HG03066 (cell line): ENCODE results near the gene DGKQ.
"Not testable (repeated sequence)": the region's sequence is repeated elsewhere in the genome, so short reads cannot be mapped to it uniquely, and the experiment has no call there.

Experiments
- ATAC-seq: cut with Tn5 transposase; IDR thresholded peaks from one replicate; pipeline ENCODE4 v1.9.1; 2021; ENCODE audit warnings: low read depth; ENCODE audit not compliant: unreplicated experiment

The DGKQ gene

DNA sequence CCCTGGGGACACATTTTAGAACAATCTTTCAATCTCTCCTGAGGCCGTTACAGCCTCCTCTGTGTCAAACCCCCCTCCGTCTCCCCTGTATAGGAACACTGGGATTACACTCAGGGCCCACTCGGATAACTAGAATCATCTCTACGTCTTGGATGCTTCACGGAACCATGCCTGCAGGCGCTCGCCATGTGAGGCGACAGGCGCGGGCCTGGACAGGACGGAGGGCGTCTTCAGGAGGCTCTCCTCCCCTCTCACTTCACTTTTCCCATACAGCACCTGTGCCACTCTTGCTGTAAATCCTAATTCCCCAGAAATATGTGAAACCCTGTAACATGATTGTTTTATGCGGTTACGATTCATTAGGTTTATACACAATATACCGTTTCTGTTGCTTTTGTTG lies 9.4 kb upstream of the DGKQ start:
- no peak for ATAC-seq

DNA sequence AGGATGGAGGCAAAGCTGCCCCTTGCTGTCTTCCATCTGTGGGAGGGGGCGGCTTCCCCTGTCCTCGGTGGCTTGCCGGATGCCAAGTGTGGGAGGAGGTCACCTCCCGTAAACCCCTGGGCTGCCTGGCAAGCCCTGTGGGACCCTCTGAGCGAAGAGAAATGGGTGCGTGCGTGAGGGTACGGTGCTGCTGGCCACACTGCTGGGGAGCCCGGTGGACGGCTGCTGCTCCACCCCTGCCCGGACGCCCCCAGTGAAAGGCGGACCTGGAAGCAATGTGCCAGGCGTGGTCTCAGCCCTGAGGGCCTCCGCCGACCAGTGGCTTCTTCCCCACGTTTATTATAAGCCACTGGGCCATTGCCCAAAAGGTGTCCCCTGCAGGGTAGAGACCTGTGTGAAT lies 8.9 kb upstream of the DGKQ start:
- ATAC-seq, result no peak

DNA sequence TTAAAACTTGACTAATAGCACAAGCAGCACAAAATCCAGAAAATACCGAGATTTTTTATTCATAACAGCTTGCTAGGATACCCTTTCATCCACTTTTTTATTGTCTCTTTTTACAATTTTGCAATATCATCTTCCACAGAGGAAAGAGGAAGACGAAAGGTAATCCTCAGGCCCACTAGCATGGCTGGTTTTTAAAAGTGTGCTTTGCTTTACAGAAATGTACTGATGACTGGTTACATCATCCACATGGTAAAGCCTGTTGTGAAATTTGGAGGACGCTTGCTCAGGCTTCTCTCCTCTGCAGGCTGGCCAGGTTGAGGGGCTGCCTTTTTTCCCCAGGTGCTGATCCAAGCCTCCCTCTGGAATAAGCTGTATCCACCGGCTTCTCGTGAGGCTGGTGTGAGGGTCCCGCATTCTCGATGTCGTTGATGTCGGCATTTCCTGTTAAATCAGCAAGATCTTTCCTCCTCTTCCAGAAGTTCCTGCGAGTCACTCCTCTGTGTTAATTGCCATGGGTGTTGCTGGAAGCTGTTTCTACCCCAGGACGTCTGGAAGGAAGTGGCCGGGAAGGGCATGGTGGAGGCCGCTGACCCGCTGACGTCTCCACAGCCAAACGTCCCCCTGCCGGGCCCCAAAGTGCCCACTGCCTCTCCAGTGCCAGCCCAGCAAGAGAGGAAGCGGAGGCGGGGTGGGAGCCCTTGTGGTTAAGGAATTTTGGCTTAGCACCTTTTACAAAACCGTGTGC lies 5.8 kb upstream of the DGKQ start:
- ATAC-seq, result no peak

- not testable (repeated sequence) for ATAC-seq
Measured at GRCh38 chr4:976016-976415, 2.6 kb upstream of the DGKQ start.

GRCh38 chr4:974668-975067 lies 1.3 kb upstream of the DGKQ start:
- no peak for ATAC-seq

DNA sequence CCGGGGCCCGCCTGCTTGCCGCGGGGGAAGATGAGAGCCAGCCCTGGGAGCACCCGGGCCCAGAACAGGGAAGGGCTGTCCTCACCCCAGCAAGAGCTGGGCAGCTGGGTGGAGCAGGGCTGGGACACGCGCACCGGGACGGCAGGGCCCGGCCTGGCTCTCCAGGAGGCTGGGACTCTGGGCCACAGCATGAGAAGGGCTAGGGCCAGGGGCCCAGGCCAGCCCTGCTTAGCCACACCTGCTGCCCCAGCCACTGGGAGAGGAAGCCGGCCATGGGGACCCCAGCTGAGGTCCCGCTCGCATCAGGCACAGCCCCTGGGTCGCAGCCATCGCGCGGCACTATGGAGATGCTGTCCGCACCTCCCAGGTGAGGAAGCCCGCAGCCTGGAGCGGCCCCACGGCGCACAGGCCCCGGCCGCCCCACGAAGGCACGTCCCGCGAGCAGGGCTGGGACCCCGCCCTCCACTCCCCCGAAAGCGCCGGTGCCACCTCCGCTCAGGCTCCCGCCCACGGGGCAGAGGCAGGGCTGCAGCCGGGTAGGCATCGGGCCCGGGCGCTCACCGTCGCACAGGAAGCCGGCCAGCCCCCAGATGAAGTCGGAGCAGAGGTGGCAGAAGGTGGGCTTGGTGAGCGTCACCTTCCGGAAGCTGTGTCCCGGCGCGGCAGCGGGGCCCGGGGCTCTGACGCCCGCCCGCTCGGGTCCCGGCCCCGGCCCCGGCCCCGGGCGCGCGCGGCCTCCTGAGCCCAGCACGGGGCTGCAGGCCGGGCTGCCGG lies 531 bp downstream of the DGKQ start:
- peak; percentile 42 for ATAC-seq

DNA sequence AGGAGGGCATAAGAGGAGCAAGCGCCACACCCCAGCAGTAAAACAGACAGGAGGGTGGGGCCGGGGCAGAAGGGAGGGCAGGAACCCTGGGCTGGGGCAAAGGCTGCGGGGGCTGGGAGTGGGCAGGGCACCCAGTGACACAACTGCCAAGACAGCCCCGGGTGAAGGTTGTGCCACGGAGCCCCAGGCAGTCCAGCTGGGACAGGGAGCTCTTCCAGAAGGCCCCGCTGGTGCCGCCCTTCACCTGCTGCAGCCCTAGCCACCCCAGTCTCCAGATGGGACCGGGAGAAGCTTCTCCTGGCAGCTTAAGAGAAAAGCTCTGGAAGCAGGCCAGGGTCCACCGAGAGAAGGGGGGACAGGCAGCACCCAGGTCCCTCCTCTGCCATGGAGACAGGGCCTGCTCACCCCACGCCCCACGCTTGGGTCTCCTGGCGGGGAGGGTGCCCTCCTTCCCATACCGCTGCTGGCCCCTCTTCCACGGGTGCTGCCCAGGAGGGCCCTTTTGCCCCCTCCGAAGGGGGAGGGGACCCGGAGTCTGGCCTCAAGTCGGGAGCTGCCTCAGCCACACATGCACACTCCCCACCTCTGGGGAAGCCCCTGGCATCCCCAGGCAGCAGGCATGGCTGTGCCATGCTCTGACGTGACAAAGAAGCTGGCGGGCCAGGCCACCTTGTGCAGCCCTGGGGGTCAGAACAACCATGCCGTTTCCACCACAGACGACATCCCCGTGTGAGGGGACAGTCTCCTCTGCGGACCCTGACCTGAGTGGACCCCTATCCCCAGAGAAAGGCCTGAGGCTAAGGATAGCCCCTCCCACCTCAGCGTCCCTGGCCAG lies 1.5 kb downstream of the DGKQ start:
- no peak for ATAC-seq

DNA sequence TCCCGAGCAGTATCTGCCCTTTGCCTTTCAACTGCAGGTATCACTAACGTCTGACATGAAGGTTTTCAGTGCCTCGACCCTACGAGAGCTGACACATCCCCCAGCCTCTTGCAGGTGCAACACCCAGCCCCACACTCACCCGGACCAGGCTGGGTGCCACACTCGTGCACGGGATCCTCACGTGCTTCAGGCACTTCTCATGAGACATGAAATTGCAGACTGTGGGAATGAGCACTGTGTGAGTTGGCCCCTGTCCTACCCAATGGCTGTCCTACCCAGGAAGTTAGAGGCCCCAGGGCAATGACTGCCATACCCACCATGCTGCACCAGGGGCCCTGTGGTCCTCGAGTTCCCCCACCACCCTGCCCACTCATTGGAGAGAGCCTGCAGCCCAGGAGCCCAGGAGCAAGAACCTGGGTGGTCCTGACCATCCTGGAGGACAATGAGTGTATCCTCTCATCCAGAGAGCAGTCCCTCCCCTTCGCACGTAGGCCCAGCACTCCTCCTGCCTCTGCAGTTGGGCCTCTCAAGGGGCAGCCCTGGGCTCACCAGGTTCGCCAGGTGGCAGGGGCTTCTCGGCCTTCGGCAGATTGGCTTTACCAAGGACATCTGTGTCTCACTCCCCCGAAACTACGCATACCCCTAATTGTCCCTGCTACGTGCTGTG lies 2.4 kb downstream of the DGKQ start:
- no peak for ATAC-seq

DNA sequence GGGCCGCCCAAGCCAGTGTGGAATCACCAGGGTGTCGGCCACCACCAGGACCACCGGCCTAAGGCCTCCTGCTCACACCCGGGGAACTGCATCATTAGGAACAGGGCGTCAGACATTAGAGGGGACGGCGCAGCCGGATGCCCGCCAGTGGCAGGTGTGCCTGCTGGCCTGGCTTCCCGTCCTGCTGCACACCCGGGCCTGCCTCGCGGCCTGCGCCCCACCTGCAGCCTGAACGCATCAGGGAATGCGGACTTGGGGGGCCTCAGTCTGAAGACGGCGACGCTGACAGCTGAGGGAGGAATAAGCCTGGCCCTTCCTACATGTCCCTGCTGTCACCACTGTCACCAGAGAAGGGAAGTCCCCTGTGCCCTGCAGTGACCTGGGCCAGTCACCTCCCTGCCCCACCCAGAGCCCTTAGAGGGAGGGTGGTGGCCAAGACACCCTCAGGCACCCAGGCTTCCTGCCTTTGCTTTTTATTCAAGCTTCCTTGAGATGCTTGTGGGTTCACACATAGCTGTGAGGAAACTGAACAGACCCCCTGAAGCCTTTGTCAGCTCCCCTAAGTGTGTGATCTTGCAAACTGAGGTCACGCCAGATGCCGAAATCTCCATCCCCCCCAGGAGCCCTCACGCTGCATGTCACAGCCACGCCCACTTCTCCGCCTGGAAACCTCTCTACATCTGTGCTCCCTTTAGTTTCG lies 3.2 kb downstream of the DGKQ start:
- ATAC-seq, result no peak

DNA sequence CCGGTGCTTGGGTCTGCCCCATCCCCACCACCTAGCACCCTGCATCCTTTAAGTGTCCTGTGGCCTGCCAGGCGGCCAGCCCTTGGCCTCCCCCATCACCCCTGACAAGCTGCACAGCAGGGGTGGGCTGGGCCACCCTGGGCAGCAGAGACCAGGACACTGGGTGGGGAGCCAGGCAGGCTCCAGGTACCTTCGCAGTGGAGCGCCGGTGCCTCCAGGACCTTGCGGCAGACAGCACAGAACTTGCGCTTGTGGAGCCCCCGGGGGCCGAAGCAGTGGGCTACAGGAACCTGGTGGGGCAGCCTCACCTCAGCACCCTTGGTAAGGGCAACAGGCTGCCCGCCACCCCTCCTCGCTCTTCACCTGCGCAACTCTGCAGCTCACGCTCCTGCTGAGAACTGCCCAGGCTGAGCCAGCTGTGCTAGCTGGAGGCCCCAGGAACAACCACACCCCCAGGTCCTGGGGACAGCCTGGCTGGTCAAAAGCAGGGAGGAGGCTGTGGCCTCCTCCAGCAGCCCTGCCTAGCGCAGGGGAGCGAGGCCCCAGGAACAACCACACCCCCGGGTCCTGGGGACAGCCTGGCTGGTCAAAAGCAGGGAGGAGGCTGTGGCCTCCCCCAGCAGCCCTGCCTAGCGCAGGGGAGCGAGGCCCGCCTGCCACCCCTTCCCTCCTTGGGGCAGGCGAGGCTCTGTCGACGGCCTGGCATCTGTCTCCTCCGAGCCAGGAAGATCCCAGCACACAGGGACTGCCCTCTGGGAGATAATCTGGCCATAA lies 4.6 kb downstream of the DGKQ start:
- ATAC-seq, result no peak

- no peak for ATAC-seq
Measured at GRCh38 chr4:968221-968620, 5.1 kb downstream of the DGKQ start.

GRCh38 chr4:967113-968104 lies 6.0 kb downstream of the DGKQ start:
- no peak for ATAC-seq

DNA sequence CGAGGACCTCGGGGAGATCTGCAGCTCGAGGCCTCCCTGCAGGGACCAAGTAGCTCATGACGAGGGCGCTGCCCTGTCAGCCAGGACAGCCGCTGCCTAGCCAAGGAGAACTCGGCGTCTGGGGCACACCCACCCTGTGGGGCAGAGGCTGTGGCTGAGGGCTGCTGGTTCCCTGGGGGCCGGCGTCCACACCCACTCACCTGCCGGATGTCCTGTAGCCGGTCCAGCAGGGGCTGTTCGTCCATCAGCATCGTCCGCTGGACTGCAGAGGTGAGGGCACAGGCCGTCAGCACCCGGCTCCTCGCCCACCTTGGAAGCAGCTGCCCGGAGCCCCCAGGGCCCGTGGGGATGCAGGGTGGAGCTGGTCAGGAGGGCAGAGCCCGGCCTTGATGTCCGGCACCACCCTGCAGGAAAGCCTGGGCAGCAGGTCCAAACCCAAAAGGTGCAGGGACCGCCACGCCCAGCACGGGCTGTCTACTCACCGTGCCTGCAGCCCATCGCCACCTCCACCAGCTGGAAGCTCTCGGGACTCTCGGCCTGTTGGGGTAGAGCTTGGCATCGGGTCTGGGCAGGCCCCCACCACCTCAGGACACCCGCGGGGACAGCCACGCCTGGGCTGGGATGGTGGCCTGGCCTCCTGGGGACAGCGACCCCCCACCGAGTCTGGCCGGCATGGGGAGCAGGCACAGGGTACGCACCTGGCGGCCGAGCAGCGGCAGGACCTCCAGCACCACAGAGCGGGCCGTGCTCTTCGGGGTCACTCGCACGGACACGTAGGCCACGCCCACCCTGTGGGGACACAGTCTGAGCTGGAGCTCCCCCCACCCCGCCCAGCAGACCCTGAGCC lies 6.9 kb downstream of the DGKQ start:
- no peak for ATAC-seq

DNA sequence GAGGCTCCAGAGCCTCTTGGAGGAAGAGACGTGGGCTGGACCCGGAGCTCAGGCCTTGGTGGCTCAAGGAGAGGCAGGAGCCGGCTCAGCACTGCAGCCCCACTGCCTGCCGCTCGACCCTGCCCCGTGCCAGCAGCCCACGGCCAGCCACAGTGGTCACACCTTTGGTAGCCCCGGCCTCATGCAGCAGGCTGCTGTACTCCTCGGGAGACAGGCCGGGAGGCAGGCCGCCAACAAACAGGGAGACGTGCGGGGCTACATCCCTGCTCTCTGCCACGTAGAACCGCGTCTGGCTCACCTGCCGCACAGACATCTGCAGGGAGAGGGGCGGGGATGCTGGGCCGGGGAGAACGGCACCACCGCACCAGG lies 7.6 kb downstream of the DGKQ start:
- ATAC-seq, result no peak

DNA sequence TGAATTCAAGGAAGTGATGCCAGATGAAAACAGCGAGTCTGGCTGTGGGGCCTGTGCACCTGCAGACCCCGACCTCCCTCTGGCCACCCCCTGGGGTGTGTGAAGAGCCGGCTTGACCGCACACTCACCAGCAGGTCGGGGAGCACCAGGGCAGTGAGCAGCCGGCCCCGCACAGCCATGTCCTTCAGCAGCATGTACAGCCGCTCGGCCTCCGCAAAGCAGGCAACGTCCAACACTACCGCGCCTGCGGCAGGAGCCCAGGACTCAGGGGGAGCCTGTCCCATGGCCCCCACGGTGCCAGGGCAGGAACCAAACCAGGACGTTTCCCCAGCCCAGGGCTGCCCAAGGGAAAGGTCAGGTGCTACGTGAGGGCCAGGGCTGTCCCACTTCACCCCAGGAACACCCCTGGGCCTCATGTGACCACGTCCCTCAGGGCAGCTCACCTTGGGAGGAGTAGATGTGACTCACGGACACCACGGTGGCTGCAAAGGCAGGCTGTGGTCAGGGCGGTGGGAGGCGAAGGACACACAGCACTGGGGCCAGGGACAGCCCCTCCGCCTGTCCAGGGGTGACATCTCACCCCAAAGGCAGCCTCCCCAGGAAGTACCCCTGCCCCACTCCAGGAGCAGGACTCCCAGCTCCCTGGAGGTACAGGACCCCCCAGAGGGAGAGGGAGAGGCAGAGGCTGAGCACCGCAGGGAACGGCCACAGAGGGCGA lies 8.2 kb downstream of the DGKQ start:
- no peak for ATAC-seq

DNA sequence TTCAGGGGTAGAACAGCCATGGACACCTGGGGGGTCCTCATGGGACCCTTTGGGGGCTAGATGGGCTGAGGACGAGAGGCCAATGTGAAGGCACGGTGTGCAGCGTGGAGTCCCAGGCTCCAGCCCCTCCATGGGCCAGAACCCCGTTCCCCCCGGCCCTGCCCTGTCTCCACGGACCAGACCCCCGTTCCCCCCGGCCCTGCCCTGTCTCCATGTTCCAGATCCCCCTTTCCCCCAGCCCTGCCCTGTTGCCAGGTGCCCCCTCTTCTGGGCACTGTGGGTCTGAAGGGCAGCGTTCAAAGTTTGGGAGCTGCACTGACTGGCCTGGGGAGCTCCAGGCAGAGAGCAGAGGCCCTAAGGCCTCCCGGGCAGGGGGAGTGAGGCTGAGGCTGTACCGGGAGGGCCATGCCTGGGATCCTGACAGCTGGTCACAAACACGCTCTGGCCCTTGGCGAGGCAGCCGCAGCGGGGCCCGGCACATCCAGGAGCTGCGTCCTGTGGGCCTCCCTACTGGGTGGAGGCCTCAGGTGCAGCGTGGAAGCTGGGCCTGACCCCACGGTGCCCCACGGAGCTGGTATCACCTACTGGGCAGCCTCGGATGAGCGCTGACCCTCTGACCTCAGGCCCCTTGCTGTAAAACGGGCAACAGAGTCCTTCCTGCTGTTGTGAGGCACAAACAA lies 8.9 kb downstream of the DGKQ start:
- ATAC-seq, result no peak
